ENCODE measurements around the gene ABHD17A. TPM values are rescaled to one million over a fixed set of nuclear protein-coding genes. Genes with fewer than 3 reads are reported as not detected.

Gene ABHD17A
- polyA plus RNA-seq, 1 of the 3 experiments (the other 2 are of a cell fraction) = 61.1 TPM

DNA sequence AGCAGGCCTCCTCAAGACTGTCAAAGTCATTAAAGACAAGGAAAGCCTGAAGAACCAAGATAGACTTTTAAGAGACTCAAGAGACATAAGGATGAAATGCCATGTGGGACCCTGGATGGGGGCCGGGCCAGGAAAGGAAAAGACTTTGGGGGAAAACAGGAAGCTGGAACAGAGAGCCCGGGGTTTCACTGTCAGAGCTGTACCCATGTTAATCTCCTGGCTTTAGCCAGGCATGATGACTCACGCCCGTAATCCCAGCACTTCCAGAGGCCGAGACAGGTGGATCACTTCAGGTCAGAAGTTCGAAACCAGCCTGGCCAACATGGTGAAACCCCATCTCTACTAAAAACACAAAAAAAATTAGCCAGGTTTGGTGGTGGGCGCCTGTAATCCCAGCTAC is 16.3 kb downstream of the ABHD17A start:
- POLR2A ChIA-PET = interaction anchor here (0.7 kb wide), 1 partner anchor 16 kb away, joined by 3 read pairs; the partner anchor contains the start of gene ABHD17A
- no peak for TF ChIP-seq EP300 (IDR thresholded peaks at IDR 0.05; ENCODE audit: borderline replicate concordance in 1 of 2, low read depth in 1 of 2, low read length in 1 of 2)
- TF ChIP-seq NFIC (IDR thresholded peaks at IDR 0.05; ENCODE audit: borderline replicate concordance) = no peak
- TF ChIP-seq TAF1 (IDR thresholded peaks at IDR 0.05; ENCODE audit: borderline replicate concordance, low read depth, low read length) = no peak
- no peak for TF ChIP-seq RAD21 (IDR thresholded peaks at IDR 0.05; ENCODE audit: low read length)
- TF ChIP-seq EZH2phosphoT487 (IDR thresholded peaks at IDR 0.05; ENCODE audit: borderline replicate concordance, low read depth) = no peak
- TF ChIP-seq MEF2A (IDR thresholded peaks at IDR 0.05; ENCODE audit: borderline replicate concordance, low read depth) = no peak
- TF ChIP-seq RFX5 (IDR thresholded peaks at IDR 0.05; ENCODE audit: low read length) = no peak
- no peak for TF ChIP-seq SIN3A (IDR thresholded peaks at IDR 0.05; ENCODE audit: borderline replicate concordance, low read depth, low read length)
- TF ChIP-seq REST (IDR thresholded peaks at IDR 0.05; ENCODE audit: low read depth, low read length) = no peak
- TF ChIP-seq TEAD4 (IDR thresholded peaks at IDR 0.05; ENCODE audit: borderline replicate concordance, insufficient read depth) = no peak
- no peak for TF ChIP-seq RCOR1 (IDR thresholded peaks at IDR 0.05; ENCODE audit: low read length)
- TF ChIP-seq NRF1 (IDR thresholded peaks at IDR 0.05; ENCODE audit: low read depth, low read length) = no peak
- no peak for TF ChIP-seq FOXJ3 (CRISPR knock-in tag; IDR thresholded peaks at IDR 0.05)
- no peak for TF ChIP-seq YY1 (IDR thresholded peaks at IDR 0.05; ENCODE audit: low read depth)
- TF ChIP-seq ELF1 (IDR thresholded peaks at IDR 0.05) = no peak
- no peak for TF ChIP-seq CHD2 (IDR thresholded peaks at IDR 0.05; ENCODE audit: low read length, partially characterized antibody)
- WGBS (ENCODE audit: low lambda C conversion rate) = 93% methylated on average over 7 of the region's 7 CpGs
- H3K79me2 ChIP-seq (ENCODE audit: insufficient read depth) = peaks cover 73% of the 10 kb centered on the region
- CTCF ChIA-PET = interaction anchor here (0.6 to 1.4 kb wide), 2 partner anchors 28 to 31 kb away, joined by 3 to 4 read pairs; no protein-coding TSS in a partner anchor
- no peaks in the 10 kb centered on the region for H3K9me3 ChIP-seq
- H2AFZ ChIP-seq (ENCODE audit: low read depth) = no peak overlapping the region
- no peak overlapping the region for H3K27ac ChIP-seq (ENCODE audit: low read depth in 2 of 2, low read length in 1 of 2)
- H3K27me3 ChIP-seq (ENCODE audit: insufficient read depth) = no peaks in the 10 kb centered on the region
- no peak overlapping the region for H3K4me3 ChIP-seq (ENCODE audit: low read depth in 2 of 2, low read length in 1 of 2)
- H3K9ac ChIP-seq = no peak overlapping the region
- 0 out of 2 replicates have a peak, but pooled peaks cover 2% of the 10 kb centered on the region for H4K20me1 ChIP-seq (ENCODE audit: insufficient read depth)
- H3K4me1 ChIP-seq (ENCODE audit: control insufficient read depth in 1 of 2, insufficient read depth in 2 of 2, low read depth in 1 of 2, low read length in 1 of 2) = peaks cover 15 to 22% of the 10 kb centered on the region in 2 experiments
- peaks cover 13% of the 10 kb centered on the region for H3F3A ChIP-seq (replicated peaks; ENCODE audit: insufficient read depth)
- H3K36me3 ChIP-seq (replicated peaks in 1 of 2; ENCODE audit: control insufficient read depth in 1 of 2, insufficient read depth in 2 of 2, low read length in 1 of 2) = peaks cover 3 to 9% of the 10 kb centered on the region in 2 experiments
- H3K4me2 ChIP-seq = no peak overlapping the region
- H3K9me2 ChIP-seq = no peaks in the 10 kb centered on the region
- no peak for DNase-seq
